CD4-positive, alpha-beta T cell treated with Interleukin-10 for 1 hour (primary cell): Measurements from ENCODE around the gene HOOK2.

Experiments
- DNase-seq: peaks from one replicate; pipeline ENCODE4 v3.0.0-alpha.2; 2020

HOOK2 gene

GRCh38 chr19:12782424-12783290, 7.3 kb upstream of the HOOK2 start:
- DNase-seq, result peak; percentile 94

GRCh38 chr19:12782174-12782423, 6.7 kb upstream of the HOOK2 start:
- DNase-seq, result no peak

GRCh38 chr19:12779162-12779993, 4.0 kb upstream of the HOOK2 start:
- no peak for DNase-seq

GRCh38 chr19:12778905-12779161, 3.5 kb upstream of the HOOK2 start:
- DNase-seq, result no peak

- DNase-seq, result peak; percentile 64
Measured at GRCh38 chr19:12778017-12778904, 2.9 kb upstream of the HOOK2 start.

GRCh38 chr19:12777217-12778016, 2.1 kb upstream of the HOOK2 start:
- DNase-seq, result peak; percentile 85

- no peak for DNase-seq
Measured at GRCh38 chr19:12773571-12773970, 1.8 kb downstream of the HOOK2 start.

- DNase-seq, result no peak
Measured at GRCh38 chr19:12772323-12772722, 3.0 kb downstream of the HOOK2 start.

- DNase-seq, result no peak
Measured at GRCh38 chr19:12770922-12771321, 4.4 kb downstream of the HOOK2 start.

- peak; percentile 80 for DNase-seq
Measured at GRCh38 chr19:12769689-12770088, 5.7 kb downstream of the HOOK2 start.

GRCh38 chr19:12767666-12768065, 7.7 kb downstream of the HOOK2 start:
- DNase-seq, result no peak

GRCh38 chr19:12767150-12767549, 8.2 kb downstream of the HOOK2 start:
- DNase-seq, result no peak

GRCh38 chr19:12766051-12766521, 9.3 kb downstream of the HOOK2 start:
- peak; percentile 86 for DNase-seq

- no peak for DNase-seq
Measured at GRCh38 chr19:12764698-12765097, 10.7 kb downstream of the HOOK2 start.

- DNase-seq, result no peak
Measured at GRCh38 chr19:12763100-12763499, 12.3 kb downstream of the HOOK2 start.

GRCh38 chr19:12759686-12760085, 15.7 kb downstream of the HOOK2 start:
- no peak for DNase-seq

- peak; percentile 67 for DNase-seq
Measured at GRCh38 chr19:12757544-12758274, 17.6 kb downstream of the HOOK2 start.

GRCh38 chr19:12756150-12756883, 19.0 kb downstream of the HOOK2 start:
- DNase-seq, result no peak

- no peak for DNase-seq
Measured at GRCh38 chr19:12754465-12755196, 20.7 kb downstream of the HOOK2 start.

- no peak for DNase-seq
Measured at GRCh38 chr19:12752056-12752781, 23.1 kb downstream of the HOOK2 start.
